ENCODE results near the gene TGM4.

Gene TGM4

DNA sequence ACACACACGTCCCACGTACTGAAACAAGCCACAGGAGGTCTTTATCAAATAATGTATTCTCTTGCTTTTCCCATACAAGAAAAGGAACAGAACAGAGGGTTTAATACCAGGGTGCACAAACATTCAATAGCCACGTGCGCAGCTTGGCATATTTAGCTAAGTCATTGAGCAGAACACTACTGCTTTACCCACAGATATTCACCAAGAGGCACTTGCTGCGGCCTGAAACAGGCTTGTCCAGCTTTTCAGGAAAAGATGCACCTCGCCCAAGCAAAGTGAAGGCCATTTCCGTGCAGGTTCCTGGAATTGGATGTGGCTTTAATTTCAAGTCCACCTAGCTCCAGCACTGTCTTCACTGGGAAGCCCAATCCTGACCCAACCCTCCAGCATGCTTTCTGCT is 84.0 kb downstream of the TGM4 start:
- DNase-seq: no peak

DNA sequence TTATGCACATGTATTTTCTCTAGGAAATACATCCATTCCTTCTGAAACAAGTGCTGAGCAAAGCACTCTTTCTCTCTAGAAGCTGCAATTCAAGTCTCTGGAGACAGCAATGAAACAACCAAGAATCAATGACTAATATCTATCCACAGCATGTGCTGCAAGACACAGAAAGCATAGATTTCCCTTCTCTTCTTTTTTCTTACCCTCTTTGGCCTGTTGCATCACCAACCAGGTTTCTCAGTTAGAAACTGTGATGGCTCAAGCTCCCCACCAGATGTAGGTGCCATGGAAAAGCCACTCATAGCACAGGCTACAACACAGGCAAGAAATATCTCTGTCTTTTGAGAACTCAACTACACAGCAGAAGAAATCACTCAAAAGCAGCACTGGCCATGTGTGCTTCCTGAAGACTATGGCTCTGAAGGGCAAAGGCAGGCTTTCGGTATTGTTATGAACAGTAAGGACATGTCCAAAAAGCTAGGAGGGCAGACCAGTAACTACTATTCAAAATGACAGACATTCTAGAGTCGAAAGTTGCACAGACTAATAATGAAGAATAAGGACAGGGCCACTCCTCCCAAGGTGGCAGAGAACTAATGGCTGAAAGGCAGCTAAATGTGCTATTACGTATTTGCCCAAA is 86.1 kb downstream of the TGM4 start:
- DNase-seq: no peak

DNA sequence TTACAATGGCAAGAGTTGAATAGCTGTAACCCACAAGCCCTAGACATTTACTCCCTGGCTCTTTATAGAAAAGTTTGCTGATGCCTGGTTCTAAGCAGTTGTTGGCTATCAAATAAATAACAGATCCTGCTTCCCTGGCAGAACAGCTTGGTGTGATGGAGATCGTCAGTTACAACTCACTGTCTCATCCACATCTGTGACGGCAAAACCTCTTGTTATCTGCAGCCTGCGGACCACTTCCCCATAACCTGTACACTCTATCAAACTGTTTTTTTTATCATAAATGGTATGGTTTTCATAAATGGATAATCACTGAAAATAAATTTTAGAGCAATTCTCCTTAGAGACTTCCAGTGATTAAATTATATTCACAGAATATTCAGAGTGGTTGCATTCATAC is 87.5 kb downstream of the TGM4 start:
- DNase-seq: no peak

- no peak for DNase-seq
Measured at GRCh38 chr3:44962621-44963393, 88.4 kb downstream of the TGM4 start.

- DNase-seq: no peak
Measured at GRCh38 chr3:44963571-44964325, 89.3 kb downstream of the TGM4 start.
